ENCODE data around the gene INTS15.
"Not testable (repeated sequence)": the region's sequence is repeated elsewhere in the genome, so short reads cannot be mapped to it uniquely, and the experiment has no call there.

Gene INTS15

GRCh38 chr7:6616854-6617643 is 27.2 kb downstream of the INTS15 start:
- no peak for DNase-seq (ENCODE audit: low read depth in 2 of 2)

GRCh38 chr7:6618621-6619020 is 28.8 kb downstream of the INTS15 start:
- no peak for DNase-seq (ENCODE audit: low read depth in 2 of 2)

- no peak for DNase-seq (ENCODE audit: low read depth in 2 of 2)
Measured at GRCh38 chr7:6619961-6620360, 30.1 kb downstream of the INTS15 start.

GRCh38 chr7:6621195-6622133 is 31.6 kb downstream of the INTS15 start:
- no peak for DNase-seq (ENCODE audit: low read depth in 2 of 2)

- no peak for DNase-seq (ENCODE audit: low read depth in 2 of 2)
Measured at GRCh38 chr7:6622134-6622710, 32.4 kb downstream of the INTS15 start.

GRCh38 chr7:6623589-6624245 is 33.9 kb downstream of the INTS15 start:
- no peak for DNase-seq (ENCODE audit: low read depth in 2 of 2)

- no peak for DNase-seq (ENCODE audit: low read depth in 2 of 2)
Measured at GRCh38 chr7:6624246-6624611, 34.4 kb downstream of the INTS15 start.

GRCh38 chr7:6628045-6628444 is 38.2 kb downstream of the INTS15 start:
- DNase-seq (ENCODE audit: low read depth in 2 of 2), result no peak

GRCh38 chr7:6630007-6630849 is 40.4 kb downstream of the INTS15 start:
- DNase-seq (ENCODE audit: low read depth in 2 of 2), result no peak

- DNase-seq (ENCODE audit: low read depth in 2 of 2), result no peak
Measured at GRCh38 chr7:6631605-6632004, 41.8 kb downstream of the INTS15 start.

GRCh38 chr7:6634021-6634420 is 44.2 kb downstream of the INTS15 start:
- DNase-seq (ENCODE audit: low read depth in 2 of 2), result no peak

GRCh38 chr7:6634971-6635370 is 45.1 kb downstream of the INTS15 start:
- DNase-seq (ENCODE audit: low read depth in 2 of 2), result not testable (repeated sequence)

- DNase-seq (ENCODE audit: low read depth in 2 of 2), result peak; percentile 25 to 28
Measured at GRCh38 chr7:6636741-6637543, 47.1 kb downstream of the INTS15 start, which contains the start of gene ZNF316. Gene ZNF316, plus strand, starts transcription at chr7:6637318. Its CDS starts 5,092 bp downstream, at chr7:6642410.

- peak; percentile 30 to 43 for DNase-seq (ENCODE audit: low read depth in 2 of 2)
Measured at GRCh38 chr7:6637544-6638229, 47.9 kb downstream of the INTS15 start.

- DNase-seq (ENCODE audit: low read depth in 2 of 2), result no peak
Measured at GRCh38 chr7:6639032-6639431, 49.2 kb downstream of the INTS15 start.

GRCh38 chr7:6639627-6640026 is 49.8 kb downstream of the INTS15 start:
- no peak for DNase-seq (ENCODE audit: low read depth in 2 of 2)

GRCh38 chr7:6640246-6640721 is 50.5 kb downstream of the INTS15 start:
- no peak for DNase-seq (ENCODE audit: low read depth in 2 of 2)

GRCh38 chr7:6641305-6642035 is 51.6 kb downstream of the INTS15 start:
- no peak for DNase-seq (ENCODE audit: low read depth in 2 of 2)

All from activated CD8-positive, alpha-beta memory T cell treated with anti-CD3 and anti-CD28 coated beads for 4 hours (primary cell).